GM12865 (cell line): ENCODE measurements around the gene AP2A2.

ENCODE experiments used
- DNase-seq: peaks from one replicate; pipeline ENCODE4 v3.0.0; 2010; ENCODE audit warnings: low read depth
- H3K4me3 ChIP-seq: 2 replicates; pipeline ENCODE4 v1.5.1; 2011; ENCODE audit warnings: mild to moderate bottlenecking, low read depth, low read length, control low read depth
- CTCF ChIP-seq: IDR thresholded peaks from 2 replicates; pipeline ENCODE4 v1.5.1; 2011; ENCODE audit warnings: low read length, control low read depth, low read depth, inconsistent platforms; ENCODE audit not compliant: insufficient read depth; ENCODE audit errors: missing control alignments

The AP2A2 gene

GRCh38 chr11:921921-922678 is 3.6 kb upstream of the AP2A2 start:
- no peak overlapping the region for H3K4me3 ChIP-seq
- no peak for TF ChIP-seq CTCF
- no peak for DNase-seq

- no peak overlapping the region for H3K4me3 ChIP-seq
- no peak for DNase-seq
- TF ChIP-seq CTCF = no peak
Observed at GRCh38 chr11:923691-924405, 1.8 kb upstream of the AP2A2 start.

DNA sequence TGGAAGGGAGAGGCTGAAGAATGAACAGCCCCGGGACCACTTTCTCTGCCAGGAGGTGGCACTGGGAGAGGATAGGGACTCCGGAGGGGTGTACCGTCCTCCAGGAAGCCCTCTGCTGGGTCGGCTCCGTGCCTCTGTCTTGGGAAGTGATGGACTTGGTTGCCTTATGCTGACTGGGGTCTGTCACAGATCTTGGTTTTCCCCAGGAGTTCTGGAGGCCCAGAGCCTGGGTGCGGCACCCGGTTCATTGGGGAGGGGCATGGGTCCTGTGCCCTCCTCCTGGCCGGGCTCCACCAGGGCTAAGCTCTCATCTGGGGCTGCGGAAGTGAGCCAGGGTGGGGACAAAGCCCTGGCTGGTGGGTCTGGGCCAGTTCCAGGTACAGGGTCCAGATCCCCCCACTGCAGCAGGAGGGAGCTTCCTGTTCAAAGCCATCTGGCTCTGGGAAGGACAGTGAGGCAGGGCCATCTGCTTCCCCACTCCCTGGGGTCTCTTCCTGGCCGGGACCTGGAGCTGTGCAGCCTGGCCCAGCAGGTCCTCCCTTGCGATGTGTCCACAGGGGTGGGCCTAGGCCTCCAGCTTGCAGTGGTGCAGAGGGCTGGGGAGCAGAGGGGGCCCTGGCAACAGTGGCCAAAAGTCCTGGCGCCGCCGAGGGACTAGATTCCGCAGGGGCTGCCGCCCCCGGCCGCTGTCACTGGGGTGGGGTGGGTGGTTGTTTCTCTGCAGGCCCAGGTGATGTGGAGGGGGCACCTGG is 1.1 kb upstream of the AP2A2 start:
- no peak for DNase-seq
- no peak for TF ChIP-seq CTCF

GRCh38 chr11:925158-925495 is 543 bp upstream of the AP2A2 start:
- no peak for TF ChIP-seq CTCF
- peak overlapping the region; percentile 54 for H3K4me3 ChIP-seq

More for the DNA sequence above, 1.1 kb upstream of the AP2A2 start:
- H3K4me3 ChIP-seq = no peak overlapping the region

DNA sequence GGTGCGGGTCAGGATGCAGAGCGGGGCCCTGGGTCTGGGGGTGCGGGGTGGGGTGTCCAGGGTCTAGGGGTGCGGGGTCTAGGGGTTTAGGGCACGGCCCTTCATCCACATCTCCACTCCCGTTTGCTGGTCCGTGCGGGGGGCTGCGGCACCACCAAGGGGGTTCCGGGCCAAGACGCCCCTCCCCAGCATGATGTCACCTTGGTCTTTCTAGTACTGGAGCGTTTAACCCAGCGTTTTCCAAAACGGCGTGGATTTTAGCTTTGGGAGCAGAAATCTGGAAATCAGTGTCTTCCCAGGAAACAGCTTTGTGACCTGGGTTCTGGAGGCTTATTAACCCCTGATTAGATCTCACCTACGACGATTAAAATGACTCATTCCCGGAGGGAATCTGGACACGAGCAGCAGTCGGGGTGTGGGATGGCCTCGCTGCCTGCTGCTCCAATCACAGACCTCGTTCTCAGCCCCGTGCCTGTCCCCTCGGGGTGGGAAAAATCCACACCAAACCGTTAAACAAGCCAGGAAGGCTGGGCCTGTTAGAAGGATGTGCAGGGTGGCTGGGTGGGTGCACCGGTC is 759 bp downstream of the AP2A2 start:
- TF ChIP-seq CTCF = no peak
- no peak for DNase-seq
- peak overlapping the region; percentile 64 for H3K4me3 ChIP-seq

More at GRCh38 chr11:925158-925495, 543 bp upstream of the AP2A2 start:
- no peak for DNase-seq

DNA sequence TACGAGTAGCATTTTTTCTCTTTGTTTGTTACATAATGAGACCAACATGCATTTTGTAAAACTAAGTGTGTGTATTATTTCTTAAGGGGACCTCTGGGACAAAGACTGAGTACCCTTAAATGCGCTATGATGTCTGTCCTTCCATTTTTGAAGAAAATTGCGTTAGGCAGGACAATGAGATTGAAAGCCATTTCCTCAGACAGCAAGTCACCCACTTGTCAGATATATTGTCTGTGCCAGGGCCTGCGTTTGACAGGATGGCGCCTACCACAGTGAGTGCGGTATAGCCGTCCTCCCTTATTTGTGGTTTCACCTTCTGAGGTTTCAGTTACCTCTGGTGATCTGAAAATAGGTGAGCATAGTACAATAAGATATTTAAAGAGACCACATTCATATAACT is 2.2 kb downstream of the AP2A2 start:
- no peak overlapping the region for H3K4me3 ChIP-seq
- no peak for TF ChIP-seq CTCF
- peak; percentile 51 for DNase-seq
